GM21515 (cell line): Measurements from ENCODE around the gene PRAC1.

Experiments
- ATAC-seq: cut with Tn5 transposase; IDR thresholded peaks from one replicate; pipeline ENCODE4 v1.9.1; 2021; ENCODE audit not compliant: unreplicated experiment

The PRAC1 gene

DNA sequence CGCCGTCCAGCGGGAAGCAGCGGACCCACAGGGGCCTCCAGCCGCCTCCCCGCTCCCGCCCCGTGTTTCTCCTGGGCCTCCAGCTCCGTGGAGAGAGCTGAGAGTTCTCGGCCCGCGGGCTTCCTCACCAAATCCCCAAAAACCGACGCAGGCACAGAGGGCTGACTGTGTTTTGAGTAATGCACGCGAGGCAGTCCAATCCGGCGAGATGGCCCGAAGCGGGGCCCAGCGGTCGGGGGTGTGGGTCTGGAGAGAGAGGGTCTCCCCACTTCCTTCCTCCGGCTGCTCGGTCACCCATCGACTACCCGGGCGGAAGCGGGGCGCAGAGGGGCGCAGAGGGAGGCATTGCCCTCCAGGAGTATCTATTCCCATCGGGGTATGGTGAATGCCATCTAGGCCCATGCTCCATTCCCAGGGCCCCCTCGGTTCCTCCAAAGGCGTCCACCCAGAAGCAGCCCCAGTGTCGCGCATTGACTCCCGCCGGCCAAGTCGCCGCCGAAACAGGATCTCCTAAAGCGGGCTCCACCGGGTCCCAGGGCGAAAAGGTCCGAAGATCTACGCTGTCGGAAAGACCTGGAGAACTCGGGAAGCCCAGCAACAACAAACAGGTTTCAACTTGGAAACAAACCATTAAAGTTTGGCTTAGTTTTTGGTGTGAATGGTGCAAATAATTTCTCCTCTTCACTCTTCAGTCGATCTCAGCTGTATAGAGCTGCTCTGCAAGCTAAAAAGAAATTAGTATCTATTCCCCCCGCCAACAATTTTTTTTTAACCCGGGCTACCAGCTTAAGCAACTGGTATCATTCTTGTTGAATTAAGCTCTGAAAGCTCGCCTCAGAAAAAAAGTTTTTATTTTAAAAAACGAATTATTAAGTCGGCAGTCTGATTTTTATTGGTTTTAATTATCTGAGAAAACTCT is 25.4 kb upstream of the PRAC1 start:
- ATAC-seq = no peak

DNA sequence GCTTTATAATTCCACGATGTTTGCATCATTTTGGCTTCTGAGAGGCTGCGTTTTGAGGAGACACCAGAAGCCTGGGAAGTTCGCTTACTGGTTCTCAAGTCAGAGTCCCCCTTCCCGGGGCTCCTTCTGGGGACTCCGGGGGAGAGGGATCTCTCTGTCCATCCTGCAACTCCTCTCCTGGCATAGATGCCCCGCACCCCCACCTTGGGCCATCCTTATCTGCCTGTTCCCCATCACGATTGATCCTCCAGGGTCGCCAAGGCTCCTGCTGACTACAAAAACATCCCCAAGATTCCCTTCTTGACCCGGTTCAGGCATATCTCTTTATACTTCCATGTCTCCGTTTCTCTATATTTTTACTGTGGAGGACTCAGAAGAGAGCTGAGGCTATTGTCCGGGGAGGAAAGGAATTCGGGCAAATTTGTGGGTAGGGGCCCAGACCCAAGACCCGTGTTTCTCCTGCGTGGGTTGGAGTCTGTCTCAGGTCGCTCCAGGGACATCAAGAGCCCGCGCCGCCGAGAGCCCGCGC is 24.7 kb upstream of the PRAC1 start:
- ATAC-seq = no peak

DNA sequence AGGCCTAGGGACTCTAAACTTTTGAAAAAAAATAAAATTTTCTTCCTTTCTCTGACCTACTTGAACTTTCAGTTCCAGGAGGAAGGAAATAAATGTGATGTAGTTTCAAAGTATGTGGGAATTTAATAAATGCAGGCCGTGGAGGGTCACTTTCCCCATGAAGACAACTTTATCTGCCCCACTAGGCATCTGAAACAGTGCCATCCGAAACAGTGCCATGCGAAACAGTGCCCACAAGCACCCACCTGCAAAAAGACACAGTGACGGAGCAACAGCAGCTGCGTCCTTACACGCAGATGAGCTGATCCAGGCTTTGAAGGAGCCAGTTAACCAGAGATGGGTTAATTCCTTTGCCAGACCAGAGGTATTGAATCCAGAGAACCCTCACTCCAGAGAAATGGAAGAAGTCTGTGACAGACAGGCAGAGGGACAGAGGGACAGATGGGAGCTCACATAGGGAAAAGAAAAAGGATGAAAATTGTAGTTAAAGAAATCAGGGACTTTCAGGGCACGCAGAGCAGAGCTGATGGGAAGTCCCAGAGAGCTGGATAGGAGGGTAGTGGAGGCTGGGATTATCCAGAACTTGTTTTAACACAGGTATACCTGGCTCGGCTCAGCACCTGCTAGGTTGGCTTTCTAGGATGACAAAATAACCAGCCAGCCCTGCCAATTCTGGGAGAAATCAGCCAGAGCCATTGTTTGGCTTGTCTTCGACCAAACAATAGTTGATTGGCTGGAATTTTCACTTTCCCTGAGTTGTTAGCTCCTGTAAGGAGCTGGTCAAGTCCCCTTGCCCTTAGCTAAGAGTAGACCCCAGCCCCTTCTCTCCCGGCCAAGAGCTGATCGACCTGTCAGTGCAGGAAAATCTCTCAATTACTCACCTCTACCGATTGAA is 23.3 kb upstream of the PRAC1 start:
- no peak for ATAC-seq

DNA sequence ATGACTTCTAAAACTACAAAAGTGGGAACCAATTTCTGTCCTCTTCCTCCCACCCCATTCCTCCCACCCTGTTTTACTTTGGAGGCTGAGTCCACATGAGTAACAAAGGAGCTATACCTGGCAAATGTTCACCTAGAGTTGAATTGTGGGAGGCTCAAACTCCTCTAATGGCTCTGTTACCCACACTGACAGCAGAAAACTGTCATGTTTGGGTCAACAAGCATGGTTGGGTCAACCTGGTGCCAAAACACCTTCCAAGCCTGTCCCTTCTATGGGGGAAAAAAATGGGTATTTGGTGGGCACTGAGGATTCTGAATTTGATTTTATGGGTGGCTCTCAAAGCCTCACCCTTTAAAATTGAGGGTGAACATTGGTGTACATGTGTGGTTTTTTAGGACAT is 18.2 kb upstream of the PRAC1 start:
- ATAC-seq = no peak

GRCh38 chr17:48738803-48739526 is 16.6 kb upstream of the PRAC1 start:
- no peak for ATAC-seq

DNA sequence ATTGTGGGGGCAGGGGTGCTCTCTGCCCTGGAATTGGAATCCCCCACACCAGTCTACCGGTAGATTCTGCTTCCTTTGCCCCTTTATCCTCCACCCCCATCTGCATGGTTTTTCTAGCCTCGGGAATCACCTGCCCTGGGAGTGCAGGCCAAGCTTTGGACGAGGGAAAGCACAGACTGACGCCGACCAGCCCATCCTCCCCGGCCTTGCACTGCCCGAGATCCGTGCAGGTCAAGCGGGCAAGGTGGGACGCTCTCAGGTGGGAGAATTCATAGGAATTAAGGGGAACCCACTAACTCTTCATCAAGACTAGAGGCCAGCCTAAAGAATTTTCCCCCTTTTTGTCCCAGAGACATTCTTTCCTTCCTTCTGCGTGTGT is 16.1 kb upstream of the PRAC1 start:
- no peak for ATAC-seq

DNA sequence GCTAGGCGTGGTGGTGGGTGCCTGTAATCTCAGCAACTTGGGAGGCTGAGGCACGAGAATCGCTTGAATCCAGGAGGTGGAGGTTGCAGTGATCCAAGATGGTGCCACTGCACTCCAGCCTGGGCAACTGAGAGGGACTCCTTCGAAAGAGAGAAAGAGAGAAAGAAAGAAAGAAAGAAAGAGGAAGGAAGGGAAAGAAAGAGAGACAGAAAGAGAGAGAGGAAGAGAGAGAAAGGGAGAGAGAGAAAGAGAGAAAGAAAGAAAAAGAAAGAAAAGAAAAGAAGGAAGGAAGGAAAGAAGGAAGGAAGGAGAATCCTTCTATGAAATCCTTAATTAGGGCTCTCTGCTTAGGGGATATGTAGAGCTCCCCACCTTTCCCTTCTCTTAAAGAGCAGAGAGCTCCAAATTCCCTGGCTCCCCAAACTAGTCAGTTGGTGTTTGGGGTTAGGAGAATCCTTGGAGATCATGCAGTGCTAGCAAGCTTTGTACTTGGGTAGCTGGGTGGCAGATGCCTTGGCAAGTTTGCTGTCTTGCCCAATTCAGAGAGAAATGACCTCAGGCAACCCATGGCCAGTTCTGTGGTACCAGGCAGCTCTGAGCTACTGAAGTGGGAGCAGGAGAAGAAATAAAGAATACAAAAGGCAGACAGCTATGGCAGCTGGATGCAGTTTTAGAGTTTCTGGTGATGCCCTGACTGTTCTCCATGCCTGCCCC is 15.2 kb upstream of the PRAC1 start:
- ATAC-seq = no peak

DNA sequence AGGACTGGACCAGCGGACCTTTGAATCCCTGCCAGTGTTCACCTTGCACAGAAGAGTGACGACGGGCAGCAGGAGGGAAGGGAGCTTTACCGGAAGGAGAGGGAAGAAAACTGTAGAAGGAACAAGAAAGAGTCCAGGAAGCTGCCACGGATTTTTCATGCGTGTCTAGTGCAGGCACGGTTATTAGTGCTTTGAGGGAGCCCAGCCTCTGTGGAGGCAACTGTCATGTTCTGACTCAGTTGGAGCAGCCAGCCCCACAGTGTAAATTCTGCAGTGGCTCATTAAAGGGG is 12.7 kb upstream of the PRAC1 start:
- ATAC-seq = no peak

DNA sequence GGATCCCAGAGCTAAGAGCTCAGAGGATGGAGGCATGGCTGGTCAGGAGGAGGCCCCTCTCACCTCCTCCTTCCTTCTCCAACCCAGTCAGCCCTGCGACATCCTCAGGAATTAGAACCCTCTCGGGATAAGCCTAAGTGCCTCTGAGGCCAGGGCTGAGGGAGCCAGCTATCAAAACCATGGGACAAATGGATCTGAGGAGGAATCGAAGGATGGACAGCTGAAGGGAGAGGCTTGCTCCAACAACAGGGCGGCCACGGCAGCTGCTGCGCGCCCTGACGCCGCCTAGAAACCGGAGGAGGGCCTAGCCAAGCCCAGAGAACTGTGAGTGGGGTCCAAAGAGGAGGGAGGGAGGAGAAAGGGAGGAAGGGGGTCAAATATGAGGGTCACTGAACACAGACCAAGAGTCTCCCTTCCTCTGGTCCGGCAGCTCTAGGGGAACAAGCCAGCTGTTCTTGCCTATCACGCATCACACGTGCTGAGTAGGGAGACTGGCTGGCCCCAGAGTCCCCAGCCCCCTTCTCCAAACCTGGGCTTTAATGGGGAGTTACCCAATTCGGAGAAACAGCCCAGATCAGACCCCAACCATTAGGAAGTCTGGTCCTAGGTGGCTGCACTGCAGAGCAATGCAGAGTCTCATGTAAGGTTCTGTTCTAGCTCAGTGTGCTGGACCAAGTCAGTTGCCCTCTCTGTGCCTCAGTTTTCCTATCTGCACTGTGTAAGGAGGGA is 12.2 kb upstream of the PRAC1 start:
- no peak for ATAC-seq

- ATAC-seq = no peak
Measured at GRCh38 chr17:48733632-48734328, 11.5 kb upstream of the PRAC1 start.

DNA sequence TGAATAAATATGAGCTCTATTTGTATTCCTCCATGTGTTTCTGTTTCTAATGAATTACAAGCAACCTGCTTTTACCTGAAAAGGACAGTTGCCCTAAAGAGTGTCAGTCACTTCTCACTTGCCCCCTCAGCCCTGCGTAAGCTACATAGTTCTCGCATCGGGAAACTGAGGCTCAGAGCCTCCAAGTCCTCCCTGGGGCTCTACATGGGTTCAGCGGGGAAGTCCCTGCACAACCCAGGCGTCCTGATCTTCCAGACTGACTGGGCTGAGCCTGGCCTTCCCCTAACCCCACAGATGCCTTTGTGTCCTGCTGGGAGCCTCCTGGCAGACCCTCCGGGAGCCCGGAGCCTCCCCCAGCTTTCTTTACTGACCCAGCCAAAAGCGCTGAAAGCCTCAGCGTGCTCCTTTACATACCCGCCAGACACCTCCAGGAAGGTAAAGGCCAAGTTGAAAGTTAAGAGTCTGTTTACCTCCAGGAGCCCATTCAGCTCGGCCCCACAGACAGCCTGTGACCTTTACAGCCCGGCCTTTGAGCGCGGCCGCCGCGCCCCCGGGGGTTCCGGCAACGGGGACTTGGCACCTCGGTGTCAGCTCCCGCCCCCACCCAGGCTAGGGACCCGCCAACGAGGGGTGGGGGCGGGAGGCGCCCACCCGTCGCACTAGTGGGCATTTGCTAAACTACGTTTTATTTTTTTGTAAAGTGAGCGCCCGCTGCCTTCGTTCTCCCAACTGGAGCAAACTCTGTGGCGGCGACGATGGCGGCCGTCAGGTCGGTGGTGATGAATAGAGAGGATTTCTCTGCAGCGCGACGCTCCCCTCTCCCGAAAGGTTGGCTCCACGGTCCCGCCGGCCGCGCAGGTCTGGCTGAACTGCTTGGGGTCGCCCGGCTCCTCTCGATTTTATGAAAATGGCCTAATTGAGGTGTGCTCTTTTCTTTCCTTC is 10.6 kb upstream of the PRAC1 start:
- no peak for ATAC-seq

DNA sequence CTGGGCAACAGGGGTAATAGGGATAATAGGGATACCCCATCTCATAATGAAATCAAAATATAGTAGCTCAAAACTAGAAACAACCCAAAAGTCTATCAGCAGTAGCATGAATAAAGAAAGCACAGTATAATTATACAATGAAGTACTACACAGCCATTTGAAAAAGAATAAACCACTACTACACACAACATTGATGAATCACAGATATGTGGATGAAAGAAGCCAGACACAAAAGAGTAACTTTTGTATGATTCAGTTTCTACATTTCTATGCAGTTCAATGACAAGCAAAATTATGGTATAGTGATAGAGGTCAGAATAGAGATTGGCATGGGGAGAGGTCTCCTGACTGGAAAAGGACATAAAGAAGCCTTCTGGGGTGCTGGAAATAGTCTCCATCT is 9.0 kb upstream of the PRAC1 start:
- no peak for ATAC-seq

DNA sequence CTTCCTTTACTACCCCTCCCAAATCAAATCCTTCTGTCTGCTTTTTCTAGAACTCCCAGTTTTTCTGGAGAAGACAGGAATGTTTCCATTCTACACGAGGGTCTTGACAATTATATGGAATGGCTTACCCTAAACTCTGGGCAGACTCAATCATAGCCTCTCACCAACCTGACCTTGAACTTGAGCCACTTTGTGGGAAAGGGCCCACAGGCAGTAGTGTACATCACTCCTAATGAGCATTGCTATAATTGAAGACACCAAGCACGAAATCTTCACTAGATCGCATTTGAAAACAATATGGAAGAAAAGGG is 7.9 kb upstream of the PRAC1 start:
- ATAC-seq = no peak

- ATAC-seq = no peak
Measured at GRCh38 chr17:48729335-48730239, 7.3 kb upstream of the PRAC1 start.

DNA sequence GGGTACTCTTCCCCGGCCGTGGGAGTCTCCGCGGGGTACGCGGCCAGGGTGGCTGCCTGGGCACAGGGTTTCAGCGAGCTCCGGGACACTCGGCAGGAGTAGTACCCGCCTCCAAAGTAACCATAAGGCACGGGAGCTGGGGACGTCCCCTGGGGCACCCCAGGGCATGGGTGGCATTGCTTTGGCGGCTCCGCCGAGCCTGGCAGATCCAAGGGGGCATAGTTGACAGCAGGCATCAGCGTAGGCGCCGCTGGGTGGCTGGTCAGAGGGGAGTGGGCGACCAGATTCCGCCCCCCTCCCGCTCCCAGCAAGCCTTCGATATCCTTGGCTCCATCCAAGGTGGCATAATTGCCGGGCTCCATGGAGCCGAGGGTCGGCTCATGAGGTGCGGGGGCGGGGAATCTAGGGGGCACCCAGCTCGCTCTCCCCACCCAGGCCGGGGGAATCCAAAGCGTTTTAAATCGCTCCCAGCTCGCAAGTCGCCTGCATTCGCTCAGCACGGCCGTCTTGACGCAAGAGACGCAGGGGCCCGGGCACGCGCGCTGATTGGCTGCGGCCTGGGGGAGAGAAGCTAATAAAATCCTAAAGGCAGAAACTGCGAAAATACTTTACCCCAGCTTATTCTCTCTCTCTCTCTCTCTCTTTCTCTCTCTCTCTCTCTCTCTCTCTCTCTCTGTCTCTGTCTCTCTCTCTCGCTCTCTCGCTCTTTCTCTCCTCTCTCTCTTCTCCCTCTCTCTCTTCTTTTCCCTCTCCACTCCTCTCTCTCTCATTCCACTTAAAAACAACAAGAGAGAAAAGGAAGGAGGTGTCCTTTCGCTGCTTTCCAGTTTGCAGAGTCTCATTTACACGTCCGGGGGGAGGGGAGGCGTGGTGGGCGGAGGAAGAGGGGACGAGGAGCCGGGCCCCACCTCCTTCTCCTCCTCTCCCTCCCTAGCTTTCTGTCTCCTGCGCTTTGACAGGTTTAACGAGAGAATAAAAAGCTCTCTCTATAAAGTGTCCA is 6.2 kb upstream of the PRAC1 start, which contains the start of gene HOXB13:
HOXB13 (minus strand) TSS at position 519 of the 1,000 bp plus-strand sequence; CDS start at position 362, 157 bp downstream.
- ATAC-seq = no peak
